Gastrocnemius medialis (tissue), 4 donors: ENCODE data around the gene SORBS1. TPM values are rescaled to one million over a fixed set of nuclear protein-coding genes. Genes with fewer than 3 reads are reported as not detected.
A peak's percentile ranks its signal among the peaks of the same experiment; 100 is the strongest.

Experiments
- ATAC-seq, 2 donors: fragments of 150-250 bp; one replicate each; pipeline ENCODE4 v1.9.1; 2016
- DNase-seq, 2 donors: peaks; one replicate each; pipeline ENCODE4 v3.0.0-alpha.2; 2019
- H3K27ac ChIP-seq, 4 donors: fragments of 200-600 bp; sonication (generic); 1 replicate in 1 of 4; 2 replicates in 3 of 4; pipeline ENCODE4 v1.5.1; 2016 to 2018; ENCODE audit warnings: mild to moderate bottlenecking in 2 of 4, moderate library complexity in 1 of 4
- H3K27me3 ChIP-seq, 3 donors: fragments of 200-600 bp; sonication (generic) in 2 of 3; 1 replicate in 1 of 3; 2 replicates in 2 of 3; pipeline versions ENCODE4 v1.5.1 to v1.6.0; 2016 to 2019; ENCODE audit warnings: mild to moderate bottlenecking in 1 of 3, moderate library complexity in 1 of 3
- H3K36me3 ChIP-seq, 2 donors: fragments of 200-600 bp; sonication (generic) in 1 of 2; one replicate each; pipeline ENCODE4 v1.5.1; 2017 to 2018
- H3K4me1 ChIP-seq, 2 donors: fragments of 200-600 bp; sonication (generic) in 1 of 2; one replicate each; pipeline ENCODE4 v1.5.1; 2016 to 2017; ENCODE audit warnings: mild to moderate bottlenecking in 2 of 2
- H3K4me3 ChIP-seq, 4 donors: fragments of 200-600 bp; sonication (generic) in 3 of 4; 1 replicate in 1 of 4; 2 replicates in 3 of 4; pipeline ENCODE4 v1.5.1; 2016 to 2019; ENCODE audit warnings: mild to moderate bottlenecking in 2 of 4
- H3K9me3 ChIP-seq, 3 donors: fragments of 200-600 bp; sonication (generic) in 2 of 3; 1 replicate in 1 of 3; 2 replicates in 2 of 3; pipeline ENCODE4 v1.5.1; 2016 to 2019
- CTCF ChIP-seq, 5 experiments: fragments of 450-650 bp in 3 of 5; fragments of 200-600 bp in 2 of 5; sonication (generic) in 2 of 5; IDR thresholded peaks in 4 of 5; conservative IDR thresholded peaks in 1 of 5; 1 replicate in 4 of 5; 2 replicates in 1 of 5; pipeline ENCODE4 v1.5.1; 2016 to 2019; ENCODE audit warnings: antibody characterized with exemption in 5 of 5, mild to moderate bottlenecking in 3 of 5, moderate library complexity in 3 of 5
- POLR2A ChIP-seq, 2 donors: fragments of 450-650 bp; IDR thresholded peaks; one replicate each; pipeline ENCODE4 v1.6.1; 2017; ENCODE audit warnings: antibody characterized with exemption in 2 of 2, mild to moderate bottlenecking in 2 of 2, moderate library complexity in 2 of 2
- in situ Hi-C, 4 donors: fragments of 200-750 bp; cut with MboI; loops; one replicate each; pipeline versions ENCODE4 v1.15.0 to v1.8.0; 2017; ENCODE audit warnings: low sequenced_read_pairs in 4 of 4
- intact Hi-C: fragments of 100-400 bp; cut with DNase I; formaldehyde crosslinking; loops from one replicate; pipeline ENCODE4 v1.15.1; 2023; ENCODE audit warnings: low total_unique reads
- total RNA-seq, 4 donors: library from RNA; depleted of rRNA; stranded (reverse); fragments of >200 nt; gene quantifications; one replicate each; pipeline versions ENCODE4 v1.1.0 to v1.2.3, GENCODE V29; 2016

Gene SORBS1
- total RNA-seq, 4 donors from 2014 or later = 146 to 331 (median 186) TPM

- Histone ChIP-seq H3K9me3 (no peaks in the 10 kb centered on the region), H3K27ac (peak overlapping the region in 3 of 4 donors; percentile 11 to 46 (median 46)), H3K4me3 (no peak overlapping the region), H3K4me1 (peaks cover 17 to 37% of the 10 kb centered on the region in 2 donors), H3K36me3 (peaks cover 0 to 15% of the 10 kb centered on the region in 2 donors), H3K27me3 (no peaks in the 10 kb centered on the region)
- DNase-seq = no peak
- in situ Hi-C loops (no loop called here), intact Hi-C loops (no loop called here)
- ATAC-seq = no peak
- TF ChIP-seq POLR2A (IDR thresholded peaks at IDR 0.05) = no peak
- TF ChIP-seq CTCF (IDR thresholded peaks at IDR 0.05 in 4 of 5, conservative IDR thresholded peaks at IDR 0.05 in 1 of 5) = no peak
These were observed 73.2 kb downstream of the SORBS1 start for GRCh38 chr10:95487994-95488393.

- intact Hi-C loops = no loop called here
- peak overlapping the region; percentile 52 to 99 (median 94) for H3K27ac ChIP-seq
- DNase-seq (no peak), ATAC-seq (peak in 1 of 2 donors; percentile 49)
- no peak overlapping the region for H3K4me3 ChIP-seq
- no peaks in the 10 kb centered on the region for H3K9me3 ChIP-seq
- peaks cover 36 to 53% of the 10 kb centered on the region in 2 donors for H3K4me1 ChIP-seq
- H3K27me3 ChIP-seq = no peaks in the 10 kb centered on the region
- TF ChIP-seq POLR2A (IDR thresholded peaks at IDR 0.05) (no peak), CTCF (IDR thresholded peaks at IDR 0.05 in 4 of 5, conservative IDR thresholded peaks at IDR 0.05 in 1 of 5) (no peak)
- peaks cover 0 to 12% of the 10 kb centered on the region in 2 donors for H3K36me3 ChIP-seq
- in situ Hi-C loops = no loop called here
These were observed 75.9 kb downstream of the SORBS1 start for GRCh38 chr10:95485056-95485844.

- no peak for ATAC-seq
- Histone ChIP-seq H3K27me3 (no peaks in the 10 kb centered on the region), H3K4me3 (no peak overlapping the region), H3K4me1 (peaks cover 61 to 67% of the 10 kb centered on the region in 2 donors), H3K36me3 (peaks cover 0 to 5% of the 10 kb centered on the region in 2 donors), H3K27ac (peak overlapping the region; percentile 92 to 99 (median 95)), H3K9me3 (no peaks in the 10 kb centered on the region)
- TF ChIP-seq CTCF (IDR thresholded peaks at IDR 0.05 in 4 of 5, conservative IDR thresholded peaks at IDR 0.05 in 1 of 5) (no peak), POLR2A (IDR thresholded peaks at IDR 0.05) (no peak)
- intact Hi-C loops = no loop called here
- no peak for DNase-seq
- in situ Hi-C loops = no loop called here
These were observed 78.5 kb downstream of the SORBS1 start for GRCh38 chr10:95482501-95483233.

- Histone ChIP-seq H3K27me3 (no peaks in the 10 kb centered on the region), H3K4me3 (peak overlapping the region in 1 of 4 donors; percentile 29), H3K4me1 (peaks cover 78% of the 10 kb centered on the region in 2 donors), H3K9me3 (no peaks in the 10 kb centered on the region), H3K27ac (peak overlapping the region; percentile 92 to 99 (median 95)), H3K36me3 (no peaks in the 10 kb centered on the region)
- no peak for TF ChIP-seq CTCF (IDR thresholded peaks at IDR 0.05 in 4 of 5, conservative IDR thresholded peaks at IDR 0.05 in 1 of 5)
- TF ChIP-seq POLR2A (IDR thresholded peaks at IDR 0.05) = no peak
- in situ Hi-C loops = no loop called here
- ATAC-seq (no peak), DNase-seq (peak in 1 of 2 donors; percentile 53)
- intact Hi-C loops = no loop called here
These were observed 80.2 kb downstream of the SORBS1 start for GRCh38 chr10:95480901-95481491.
